GM06990 (cell line): ENCODE results near the gene CCND1.

ENCODE experiments used
- DNase-seq: peaks from one replicate; pipeline ENCODE4 v3.0.0-alpha.2; 2011; ENCODE audit not compliant: insufficient read length; ENCODE audit errors: extremely low read depth
- H3K27me3 ChIP-seq: replicated peaks from 2 replicates; pipeline ENCODE4 v1.6.0; 2011; ENCODE audit warnings: low read length; ENCODE audit not compliant: control insufficient read depth, insufficient read depth
- H3K36me3 ChIP-seq: 2 replicates; pipeline ENCODE4 v1.5.1; 2011; ENCODE audit warnings: low read length; ENCODE audit not compliant: control insufficient read depth, insufficient read depth
- H3K4me3 ChIP-seq: replicated peaks from 2 replicates; pipeline ENCODE4 v1.5.1; 2011; ENCODE audit warnings: low read depth, mild to moderate bottlenecking, control low read depth, low read length
- CTCF ChIP-seq: IDR thresholded peaks from 2 replicates; pipeline ENCODE4 v1.5.1; 2011; ENCODE audit warnings: low read length, control low read depth, mild to moderate bottlenecking, inconsistent platforms; ENCODE audit not compliant: insufficient read depth, poor library complexity, severe bottlenecking

CCND1 gene

GRCh38 chr11:69659591-69659990, 18.6 kb downstream of the CCND1 start:
- Histone ChIP-seq H3K4me3 (no peak overlapping the region), H3K27me3 (no peaks in the 10 kb centered on the region), H3K36me3 (peaks cover 6% of the 10 kb centered on the region)
- no peak for TF ChIP-seq CTCF
- DNase-seq = no peak

GRCh38 chr11:69660001-69660500, 19.1 kb downstream of the CCND1 start:
- DNase-seq = no peak
- Histone ChIP-seq H3K27me3 (no peaks in the 10 kb centered on the region), H3K36me3 (peaks cover 6% of the 10 kb centered on the region), H3K4me3 (no peak overlapping the region)
- no peak for TF ChIP-seq CTCF

GRCh38 chr11:69661413-69661715, 20.4 kb downstream of the CCND1 start:
- TF ChIP-seq CTCF = no peak
- H3K36me3 ChIP-seq = peaks cover 6% of the 10 kb centered on the region
- no peaks in the 10 kb centered on the region for H3K27me3 ChIP-seq
- no peak for DNase-seq
- no peak overlapping the region for H3K4me3 ChIP-seq

- DNase-seq = no peak
Observed at GRCh38 chr11:69662021-69662698, 21.2 kb downstream of the CCND1 start.

GRCh38 chr11:69662806-69663205, 21.9 kb downstream of the CCND1 start:
- Histone ChIP-seq H3K4me3 (no peak overlapping the region), H3K27me3 (no peaks in the 10 kb centered on the region), H3K36me3 (peaks cover 8% of the 10 kb centered on the region)
- DNase-seq = no peak
- TF ChIP-seq CTCF = no peak

More at GRCh38 chr11:69662021-69662698, 21.2 kb downstream of the CCND1 start:
- no peak overlapping the region for H3K4me3 ChIP-seq
- peaks cover 8% of the 10 kb centered on the region for H3K36me3 ChIP-seq
- no peak for TF ChIP-seq CTCF
- no peaks in the 10 kb centered on the region for H3K27me3 ChIP-seq

GRCh38 chr11:69663326-69663725, 22.4 kb downstream of the CCND1 start:
- no peak for DNase-seq
- Histone ChIP-seq H3K27me3 (no peaks in the 10 kb centered on the region), H3K4me3 (no peak overlapping the region), H3K36me3 (peaks cover 8% of the 10 kb centered on the region)
- TF ChIP-seq CTCF = no peak
